ENCODE results near the gene TLE7. TPM values are rescaled to one million over a fixed set of nuclear protein-coding genes. Genes with fewer than 3 reads are reported as not detected.

Gene TLE7
- total RNA-seq, 1 experiment from 2014 or later = not detected

- Histone ChIP-seq H4K91ac (ENCODE audit: insufficient read length, low read depth, low read length) (no peak overlapping the region), H2AK5ac (ENCODE audit: insufficient read length, low read length) (no peak overlapping the region), H3K4me1 (ENCODE audit: insufficient read depth, low read length) (no peaks in the 10 kb centered on the region), H4K8ac (replicated peaks; ENCODE audit: insufficient read length, low read depth, low read length) (no peak overlapping the region), H4K5ac (ENCODE audit: insufficient read length, low read depth, low read length) (no peak overlapping the region), H2AFZ (ENCODE audit: low read length) (no peak overlapping the region), H3T11ph (ENCODE audit: low read length) (no peak overlapping the region), H4K20me1 (ENCODE audit: control insufficient read depth, insufficient read depth, insufficient read length) (no peaks in the 10 kb centered on the region), H3K23ac (ENCODE audit: insufficient read length, low read depth, low read length) (no peak overlapping the region), H3K27me3 (ENCODE audit: insufficient read depth, low read length) (no peaks in the 10 kb centered on the region), H3K27ac (ENCODE audit: insufficient read length, low read depth, low read length) (no peak overlapping the region), H3K79me2 (ENCODE audit: insufficient read depth, low read length) (no peaks in the 10 kb centered on the region), H2BK5ac (ENCODE audit: insufficient read length, low read length) (no peak overlapping the region), H3K9ac (ENCODE audit: extremely low read depth, insufficient read length, low read length) (no peak overlapping the region), H3K23me2 (ENCODE audit: insufficient read length, low read depth, low read length, poor library complexity, severe bottlenecking) (no peaks in the 10 kb centered on the region), H3K79me1 (ENCODE audit: insufficient read depth, low read depth, low read length, poor library complexity, severe bottlenecking) (no peaks in the 10 kb centered on the region), H3K18ac (ENCODE audit: insufficient read length, low read depth, low read length) (no peak overlapping the region), H3K9me3 (ENCODE audit: control insufficient read depth, low read depth, low read length) (no peaks in the 10 kb centered on the region), H2BK20ac (ENCODE audit: low read depth, low read length, poor library complexity, severe bottlenecking) (no peak overlapping the region), H3K4me2 (ENCODE audit: insufficient read depth, insufficient read length, low read length) (no peak overlapping the region), H2BK12ac (ENCODE audit: insufficient read length, low read depth, low read length) (no peak overlapping the region), H2BK120ac (ENCODE audit: low read depth, low read length, poor library complexity, severe bottlenecking) (no peak overlapping the region), H2BK15ac (ENCODE audit: low read depth, low read length) (no peak overlapping the region), H3K56ac (ENCODE audit: insufficient read length, low read depth, low read length) (no peak overlapping the region), H3K4ac (ENCODE audit: low read depth, low read length) (no peak overlapping the region), H3K14ac (ENCODE audit: insufficient read depth, low read length) (no peak overlapping the region)
- no peak overlapping the region for H3K27ac Mint-ChIP-seq
- H3K4me3 Mint-ChIP-seq = no peak overlapping the region
- no peaks in the 10 kb centered on the region for H3K9me3 Mint-ChIP-seq
- TF ChIP-seq CTCF (conservative IDR thresholded peaks at IDR 0.05) = no peak
- H3K36me3 Mint-ChIP-seq (ENCODE audit: insufficient read depth in 1 of 3, low read depth in 3 of 3) = peaks cover 0 to 6% (median 3%) of the 10 kb centered on the region in 3 experiments; a peak in 5 of 7 replicates
- H3K27me3 Mint-ChIP-seq (ENCODE audit: low read depth) = peaks cover 2% of the 10 kb centered on the region; the same call in 1 of the 2 replicates
- no CpG with 5 or more reads among the region's 2 CpGs for WGBS (ENCODE audit: extremely low coverage, insufficient read length, low lambda C conversion rate)
- no peak for DNase-seq
- H3K4me1 Mint-ChIP-seq = no peaks in the 10 kb centered on the region
Measured at GRCh38 chr16:71472931-71473330, 31.1 kb upstream of the TLE7 start.
